ENCODE results near the gene PRTFDC1.
"Not testable (repeated sequence)": the region's sequence is repeated elsewhere in the genome, so short reads cannot be mapped to it uniquely, and the experiment has no call there.

PRTFDC1 gene

DNA sequence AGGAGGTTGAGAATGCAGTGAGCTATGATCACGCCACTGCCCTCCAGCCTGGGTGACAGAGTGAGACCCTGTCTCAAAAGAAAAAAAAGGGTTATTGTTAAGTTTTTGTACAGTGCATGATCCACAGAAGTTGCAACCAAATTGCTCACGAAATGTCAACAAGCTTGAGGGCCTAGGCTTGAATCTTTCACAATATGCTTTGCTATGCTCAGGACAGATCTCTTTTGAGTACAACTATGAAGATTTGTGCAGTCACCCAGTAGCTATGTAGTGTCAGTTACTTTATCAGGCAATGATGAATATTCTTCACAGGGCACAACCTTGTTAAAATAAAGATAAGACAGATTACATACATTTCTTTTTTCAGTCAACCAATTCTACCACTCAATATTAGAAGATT is 109.2 kb downstream of the PRTFDC1 start:
- DNase-seq (ENCODE audit: low spot score), result no peak

DNA sequence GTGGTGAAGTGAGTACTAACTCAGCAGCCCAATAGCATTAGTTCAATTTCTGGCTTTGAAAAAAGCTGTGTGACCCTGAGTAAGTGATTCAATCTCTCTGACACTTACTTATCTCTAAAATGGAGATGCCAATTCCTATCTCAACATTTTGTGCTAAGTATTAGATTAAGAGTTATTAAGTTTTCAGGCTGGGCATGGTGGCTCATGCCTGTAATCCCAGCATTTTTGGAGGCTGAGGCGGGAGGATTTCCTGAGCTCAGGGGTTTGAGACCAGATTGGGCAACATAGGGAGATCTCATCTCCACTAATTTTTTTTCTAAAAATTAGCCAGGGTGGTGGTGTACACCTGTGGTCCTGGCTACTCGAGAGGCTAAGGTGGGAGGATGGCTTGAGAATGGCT is 109.5 kb downstream of the PRTFDC1 start:
- no peak for DNase-seq (ENCODE audit: low spot score)

- DNase-seq (ENCODE audit: low spot score), result no peak
Measured at GRCh38 chr10:24841530-24841929, 110.9 kb downstream of the PRTFDC1 start.

DNA sequence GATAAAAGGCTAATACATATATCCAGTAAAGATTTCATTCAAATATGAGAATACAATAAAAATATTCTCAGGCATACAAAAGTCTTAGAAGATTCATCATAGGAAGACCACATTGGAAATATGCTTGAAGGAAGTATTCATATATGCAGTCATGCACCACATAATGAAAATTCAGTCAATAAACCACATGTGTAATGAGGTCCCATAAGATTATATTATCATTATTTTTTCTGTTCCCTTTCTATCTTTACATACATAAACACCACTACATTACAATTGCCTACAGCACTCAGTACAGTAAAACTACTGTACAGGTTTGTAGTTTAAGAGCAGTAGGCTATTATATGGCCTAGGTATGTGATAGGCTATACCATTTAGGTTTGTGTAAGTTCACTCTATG is 111.6 kb downstream of the PRTFDC1 start:
- no peak for DNase-seq (ENCODE audit: low spot score)

- not testable (repeated sequence) for DNase-seq (ENCODE audit: low spot score)
Measured at GRCh38 chr10:24837781-24838180, 114.6 kb downstream of the PRTFDC1 start.

GRCh38 chr10:24834869-24835268 is 117.5 kb downstream of the PRTFDC1 start:
- no peak for DNase-seq (ENCODE audit: low spot score)

- peak; percentile 52 for DNase-seq (ENCODE audit: low spot score)
Measured at GRCh38 chr10:24826009-24826408, 126.4 kb downstream of the PRTFDC1 start.

- DNase-seq (ENCODE audit: low spot score), result no peak
Measured at GRCh38 chr10:24825551-24825950, 126.9 kb downstream of the PRTFDC1 start.

DNA sequence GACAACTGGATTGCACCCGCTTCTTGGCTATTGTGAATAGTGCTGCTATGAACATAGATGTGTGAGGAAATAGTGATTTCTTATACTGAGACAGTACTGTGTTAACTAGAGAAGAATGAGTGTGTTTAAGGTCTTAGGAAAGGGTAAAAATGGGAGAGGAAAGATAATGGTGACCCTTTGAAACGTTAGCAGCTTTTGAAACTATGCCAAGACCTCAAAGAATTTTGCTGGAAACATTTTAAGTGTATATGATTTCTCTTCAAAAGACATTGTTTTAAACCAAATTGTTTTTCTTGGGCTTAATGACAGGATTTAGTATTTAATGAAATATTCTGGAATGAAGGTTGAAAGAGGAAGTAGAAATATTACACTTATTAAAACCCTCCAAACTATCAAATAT is 127.9 kb downstream of the PRTFDC1 start:
- no peak for DNase-seq (ENCODE audit: low spot score)

DNA sequence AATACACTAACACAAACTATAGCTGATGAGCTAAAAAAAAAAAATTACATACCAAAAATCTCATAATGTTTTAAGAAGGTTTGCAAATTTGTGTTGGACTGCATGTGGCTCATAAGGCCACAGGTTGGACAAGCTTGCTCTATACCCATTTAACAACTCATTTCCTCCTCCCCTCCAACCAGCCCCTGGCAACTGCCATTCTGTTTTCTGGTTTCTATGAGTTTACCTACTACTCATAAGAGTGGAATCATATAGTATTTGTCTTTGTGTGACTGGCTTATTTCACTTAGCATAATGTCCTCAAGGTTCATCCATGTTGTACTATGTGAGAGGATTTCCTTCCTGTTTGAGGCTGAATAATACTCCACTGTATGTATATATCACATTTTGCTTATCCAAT is 128.3 kb downstream of the PRTFDC1 start:
- DNase-seq (ENCODE audit: low spot score), result peak; percentile 62

DNA sequence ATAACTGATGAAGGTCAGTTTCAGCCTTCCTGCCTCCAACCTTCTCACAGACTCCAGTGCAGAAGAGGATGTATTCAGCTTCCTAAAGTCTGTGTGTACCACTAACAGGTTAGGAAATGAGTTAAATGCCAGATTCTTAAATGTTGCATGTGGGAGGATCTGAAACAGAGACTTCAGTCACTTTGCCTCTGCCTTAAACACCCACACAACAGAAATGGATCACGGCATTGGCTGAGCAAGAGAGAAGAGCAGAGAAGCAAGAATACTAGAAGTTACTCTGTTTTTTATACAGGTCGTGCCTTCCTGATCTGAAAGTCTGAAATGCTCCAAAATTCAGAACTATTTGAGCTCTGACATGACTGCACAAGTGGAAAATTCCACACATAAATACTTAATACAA is 129.8 kb downstream of the PRTFDC1 start:
- no peak for DNase-seq (ENCODE audit: low spot score)

DNA sequence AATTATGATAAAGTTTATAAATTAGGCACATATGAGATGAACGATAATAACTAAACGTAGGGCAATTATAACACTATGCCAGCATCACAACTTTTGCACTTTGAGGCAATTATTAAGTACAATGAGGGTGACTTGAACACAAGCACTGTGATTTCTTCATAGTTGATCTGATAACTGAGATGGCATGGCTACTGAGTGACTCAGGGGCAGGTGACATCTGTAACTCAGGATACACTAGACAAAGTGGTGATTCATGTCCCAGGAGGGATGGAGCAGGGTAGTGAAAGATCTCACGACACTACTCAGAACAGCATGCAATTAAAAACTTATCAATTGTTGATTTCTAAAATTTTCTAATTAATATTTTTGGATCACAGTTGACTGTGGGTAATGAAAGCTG is 130.4 kb downstream of the PRTFDC1 start:
- DNase-seq (ENCODE audit: low spot score), result peak; percentile 45

GRCh38 chr10:24816868-24817396 is 135.5 kb downstream of the PRTFDC1 start:
- no peak for DNase-seq (ENCODE audit: low spot score)

- peak; percentile 62 for DNase-seq (ENCODE audit: low spot score)
Measured at GRCh38 chr10:24814568-24815313, 137.7 kb downstream of the PRTFDC1 start.

DNA sequence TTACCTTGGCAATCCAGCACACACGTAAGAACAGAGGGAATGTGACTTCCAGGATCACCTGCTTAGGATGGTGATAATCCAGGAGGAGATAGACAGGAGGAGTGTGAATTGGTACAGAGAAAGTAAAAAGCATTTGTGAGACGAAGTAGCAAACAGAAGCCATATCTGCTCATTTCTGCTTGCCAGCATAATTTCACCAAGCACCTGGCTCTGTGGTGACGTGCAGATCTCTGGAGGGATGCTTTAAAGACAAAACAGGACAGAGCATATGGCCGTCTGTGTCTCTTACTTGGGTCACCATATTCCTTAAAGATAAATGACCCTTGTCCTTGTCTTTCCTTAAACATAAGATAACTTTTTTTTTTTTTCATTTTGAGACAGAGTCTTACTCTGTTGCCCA is 138.6 kb downstream of the PRTFDC1 start:
- no peak for DNase-seq (ENCODE audit: low spot score)

- DNase-seq (ENCODE audit: low spot score), result no peak
Measured at GRCh38 chr10:24806262-24806661, 146.1 kb downstream of the PRTFDC1 start.

- no peak for DNase-seq (ENCODE audit: low spot score)
Measured at GRCh38 chr10:24804956-24805355, 147.4 kb downstream of the PRTFDC1 start.

DNA sequence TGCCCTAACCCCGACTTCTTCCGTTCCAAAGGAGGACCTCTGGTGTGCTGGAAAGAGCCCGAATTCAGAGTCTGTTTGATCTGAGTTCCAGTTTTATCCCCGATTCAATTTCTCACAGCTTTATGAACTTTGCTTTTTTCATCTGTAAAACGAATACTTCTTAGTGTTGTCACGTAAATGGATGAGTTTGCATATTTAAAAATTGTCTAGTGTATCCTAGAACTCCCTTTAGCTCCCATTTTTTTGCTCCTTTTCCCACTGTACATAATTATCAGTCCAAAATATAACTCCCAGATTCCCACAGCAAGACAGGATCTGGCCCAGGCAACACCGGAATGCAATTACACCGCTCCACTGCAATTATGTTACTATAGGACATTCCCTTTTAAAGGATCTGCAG is 148.0 kb downstream of the PRTFDC1 start:
- no peak for DNase-seq (ENCODE audit: low spot score)

- no peak for DNase-seq (ENCODE audit: low spot score)
Measured at GRCh38 chr10:24802378-24802777, 150.0 kb downstream of the PRTFDC1 start.

- DNase-seq (ENCODE audit: low spot score), result no peak
Measured at GRCh38 chr10:24800861-24801260, 151.5 kb downstream of the PRTFDC1 start.
